ENCODE measurements around the gene ATF4. TPM values are rescaled to one million over a fixed set of nuclear protein-coding genes. Genes with fewer than 3 reads are reported as not detected.

Gene ATF4
- total RNA-seq, 1 experiment from 2014 or later: 608 TPM

- BruUV-seq (replicated peaks): no TSS peak
These were observed 28.7 kb upstream of the ATF4 start for GRCh38 chr22:39491696-39492095.

More at GRCh38 chr22:39491696-39492095, 28.7 kb upstream of the ATF4 start:
- Histone ChIP-seq H3K27me3 (ENCODE audit: insufficient read depth, low read length) (no peaks in the 10 kb centered on the region), H3K79me2 (ENCODE audit: insufficient read depth, low read length) (no peaks in the 10 kb centered on the region), H3K4me3 (replicated peaks in 1 of 2; ENCODE audit: low read depth in 1 of 2, low read length in 2 of 2) (no peak overlapping the region), H3K9me2 (ENCODE audit: insufficient read depth) (no peaks in the 10 kb centered on the region), H4K20me1 (ENCODE audit: insufficient read depth) (no peaks in the 10 kb centered on the region), H3K9me3 (ENCODE audit: control insufficient read depth in 1 of 2, insufficient read depth in 1 of 2, low read depth in 1 of 2, low read length in 2 of 2) (no peaks in the 10 kb centered on the region), H3K4me1 (ENCODE audit: control insufficient read depth in 1 of 2, insufficient read depth in 2 of 2, low read length in 2 of 2) (peaks cover 6 to 29% of the 10 kb centered on the region in 2 experiments), H2AFZ (ENCODE audit: low read depth, low read length, poor library complexity, severe bottlenecking) (no peak overlapping the region), H3K36me3 (ENCODE audit: control insufficient read depth in 1 of 2, insufficient read depth in 2 of 2, low read length in 2 of 2) (no peaks in the 10 kb centered on the region), H3K4me2 (ENCODE audit: low read length) (no peak overlapping the region), H3K9ac (ENCODE audit: low read length) (no peak overlapping the region), H3K27ac (ENCODE audit: low read depth, low read length) (no peak overlapping the region)
- ATAC-seq (no peak), DNase-seq (ENCODE audit: low read depth, low spot score) (no peak)
- ChIA-PET RAD21 (ENCODE audit: low non-redundant PET in 1 of 2, low total read pairs in 2 of 2, uncharacterized antibody in 2 of 2, unreplicated experiment in 2 of 2) (no interaction called here), CTCF (interaction anchor here (9.0 kb wide), 1 partner anchor 38 kb away, joined by 86 read pairs; no protein-coding TSS in a partner anchor), POLR2A (no interaction called here)
- TF ChIP-seq REST (IDR thresholded peaks at IDR 0.05; ENCODE audit: low read depth): no peak
- no peak for TF ChIP-seq SP1 (IDR thresholded peaks at IDR 0.05; ENCODE audit: low read depth)
- no peak for TF ChIP-seq SIN3A (IDR thresholded peaks at IDR 0.05; ENCODE audit: low read depth)
- TF ChIP-seq TCF7L2 (IDR thresholded peaks at IDR 0.05; ENCODE audit: borderline replicate concordance, extremely low read depth, insufficient read depth, insufficient read length): no peak
- intact Hi-C loops (cut with micrococcal nuclease): no loop called here
